HepG2 (cell line): ENCODE data around the gene IKZF3. TPM values are rescaled to one million over a fixed set of nuclear protein-coding genes. Genes with fewer than 3 reads are reported as not detected.

Experiments
- ATAC-seq: fragments of 200-7000 bp; cut with Tn5 transposase; 3 replicates; pipeline ENCODE4 v1.9.1; 2020; ENCODE audit warnings: mild to moderate bottlenecking, moderate library complexity
- BruUV-seq: library from RNA; stranded (reverse); fragments of 400-500 nt; replicated peaks from 2 replicates; lab custom pipeline; 2021; lab: Mats Ljungman, UMichigan
- CTCF ChIA-PET: fragments of 300-600 bp; formaldehyde crosslinking; extraction: SDS; loops from one replicate; lab custom pipeline; 2021; ENCODE audit warnings: low total read pairs, inconsistent platforms, low intra/inter-chr PET ratio; lab: Yijun Ruan, JAX
- POLR2A ChIA-PET: fragments of 350-600 bp; sonication (Branson Sonifier 250); formaldehyde crosslinking; loops from one replicate; lab custom pipeline; 2020; ENCODE audit warnings: antibody characterized with exemption, inconsistent platforms; lab: Yijun Ruan, JAX
- DNase-seq: peaks from one replicate; pipeline ENCODE4 v3.0.0-alpha.2; 2015; ENCODE audit warnings: low spot score
- FAIRE-seq: peaks from 3 replicates; lab custom pipeline; 2011; peaks lifted over from hg19 to GRCh38; lab: Jason Lieb, UNC
- H2AFZ ChIP-seq: one replicate; pipeline ENCODE4 v1.6.1; 2011; ENCODE audit warnings: low read length, inconsistent platforms
- H3K27ac ChIP-seq: fragments of 300-600 bp; 3 replicates; pipeline ENCODE4 v1.8.0; 2011; ENCODE audit warnings: mixed run types, mild to moderate bottlenecking, mixed read lengths, low read length, inconsistent platforms; ENCODE audit not compliant: insufficient read depth; ENCODE audit errors: extremely low read length
- H3K27me3 ChIP-seq, 2 experiments: fragments of 200-600 bp in 1 of 2; 2 replicates in 1 of 2; 3 replicates in 1 of 2; pipeline versions ENCODE4 v1.6.0 to v1.8.0; 2011; ENCODE audit warnings: low read length in 2 of 2, mild to moderate bottlenecking in 2 of 2, moderate library complexity in 2 of 2, inconsistent platforms in 1 of 2; ENCODE audit not compliant: insufficient read depth in 2 of 2, control insufficient read depth in 1 of 2
- H3K36me3 ChIP-seq, 2 experiments: fragments of 200-600 bp in 1 of 2; replicated peaks in 1 of 2; 2 replicates in 1 of 2; 3 replicates in 1 of 2; pipeline versions ENCODE4 v1.5.1 to v1.8.0; 2011; ENCODE audit warnings: low read length in 2 of 2, inconsistent platforms in 1 of 2; ENCODE audit not compliant: insufficient read depth in 2 of 2, control insufficient read depth in 1 of 2
- H3K4me1 ChIP-seq: 2 replicates; pipeline ENCODE4 v1.5.1; 2012; ENCODE audit warnings: low read length, inconsistent platforms; ENCODE audit not compliant: insufficient read depth
- H3K4me2 ChIP-seq: 2 replicates; pipeline ENCODE4 v1.6.0; 2011; ENCODE audit warnings: low read depth, low read length, inconsistent platforms
- H3K4me3 ChIP-seq, 3 experiments: fragments of 200-600 bp in 1 of 3; sonication (generic), shearing (Covaris generic) in 1 of 3; replicated peaks in 1 of 3; 2 replicates each; pipeline ENCODE4 v1.5.1; 2011 to 2016; ENCODE audit warnings: low read length in 3 of 3, inconsistent platforms in 2 of 3, low read depth in 2 of 3, mild to moderate bottlenecking in 2 of 3, control low read depth in 1 of 3, mixed read lengths in 1 of 3; ENCODE audit not compliant: insufficient read depth in 1 of 3
- H3K79me2 ChIP-seq: one replicate; pipeline ENCODE4 v1.6.1; 2011; ENCODE audit warnings: low read length, inconsistent platforms; ENCODE audit not compliant: insufficient read depth
- H3K9ac ChIP-seq: 2 replicates; pipeline ENCODE4 v1.6.0; 2011; ENCODE audit warnings: mild to moderate bottlenecking, low read depth, low read length, inconsistent platforms; ENCODE audit not compliant: insufficient read depth
- H3K9me3 ChIP-seq: 2 replicates; pipeline ENCODE4 v1.5.1; 2012; ENCODE audit warnings: mild to moderate bottlenecking, low read length
- H4K20me1 ChIP-seq: 2 replicates; pipeline ENCODE4 v1.6.0; 2011; ENCODE audit warnings: inconsistent platforms, mild to moderate bottlenecking, low read length, moderate library complexity; ENCODE audit not compliant: insufficient read depth
- ATF7 ChIP-seq, 2 experiments: fragments of 450-650 bp in 1 of 2; sonication (generic) in 1 of 2; formaldehyde crosslinking in 1 of 2; IDR thresholded peaks; 2 replicates each; pipeline versions ENCODE4 v1.4.0 to v1.6.1; 2016 to 2020; ENCODE audit warnings: antibody characterized with exemption in 1 of 2, mild to moderate bottlenecking in 1 of 2, missing genetic modification reagents in 1 of 2
- CREB1 ChIP-seq, 2 experiments: fragments of 450-650 bp in 1 of 2; IDR thresholded peaks; 2 replicates each; pipeline ENCODE4 v1.6.1; 2016 to 2017; ENCODE audit warnings: control low read depth in 1 of 2, mild to moderate bottlenecking in 1 of 2, missing compliant biosample characterization in 1 of 2, missing genetic modification characterization in 1 of 2
- MEIS1 ChIP-seq: sonication (generic); formaldehyde crosslinking; IDR thresholded peaks from 2 replicates; pipeline ENCODE4 v1.9.0; 2021; ENCODE audit warnings: mild to moderate bottlenecking, missing genetic modification reagents, moderate library complexity, borderline replicate concordance
- ZNF550 ChIP-seq: sonication (generic); formaldehyde crosslinking; IDR thresholded peaks from 2 replicates; pipeline ENCODE4 v1.4.0; 2020; ENCODE audit warnings: mild to moderate bottlenecking, missing genetic modification reagents, borderline replicate concordance
- ZNF572 ChIP-seq: sonication (generic); formaldehyde crosslinking; IDR thresholded peaks from 2 replicates; pipeline ENCODE4 v1.5.1; 2020; ENCODE audit warnings: mild to moderate bottlenecking, missing genetic modification reagents
- ZNF577 ChIP-seq: sonication (generic); formaldehyde crosslinking; IDR thresholded peaks from 2 replicates; pipeline ENCODE4 v1.4.0; 2020; ENCODE audit warnings: mild to moderate bottlenecking, low read depth, missing genetic modification reagents, borderline replicate concordance
- ZNF616 ChIP-seq: sonication (generic); formaldehyde crosslinking; IDR thresholded peaks from 2 replicates; pipeline ENCODE4 v1.5.0; 2020; ENCODE audit warnings: low read depth, mild to moderate bottlenecking, missing genetic modification reagents
- ZNF768 ChIP-seq: sonication (generic); formaldehyde crosslinking; IDR thresholded peaks from 2 replicates; pipeline ENCODE4 v1.4.0; 2020; ENCODE audit warnings: missing genetic modification reagents
- ZNF879 ChIP-seq: sonication (generic); formaldehyde crosslinking; IDR thresholded peaks from 2 replicates; pipeline ENCODE4 v1.8.1; 2023; ENCODE audit warnings: missing genetic modification reagents
- whole genome bisulfite sequencing: methylation state at CpG from one replicate; pipeline ENCODE4 v1.1.6; 2017; ENCODE audit warnings: low lambda C conversion rate; 5-methylcytosine and 5-hydroxymethylcytosine counted together
- in situ Hi-C: cut with HindIII; loops from 2 replicates; pipeline ENCODE4 v1.10.0; 2017; ENCODE audit warnings: low pct_unique_long_range_greater_than_20kb; ENCODE audit not compliant: extremely low pct_ligation_motif_present
- intact Hi-C: fragments of 100-400 bp; cut with micrococcal nuclease; formaldehyde crosslinking; loops from one replicate; pipeline ENCODE4 v1.10.0; 2022; ENCODE audit not compliant: unreplicated experiment
- polyA plus RNA-seq, 8 experiments: library from polyadenylated mRNA; depleted of rRNA in 3 of 8; stranded (reverse) in 7 of 8; unstranded in 1 of 8; fragments of >200 nt; fragmentation: Illumina TruSeq in 4 of 8; extraction: Trizol in 4 of 8; gene quantifications; 2 replicates each; pipeline versions ENCODE4 v1.2.1 to v1.2.3, GENCODE V29; 2011 to 2016; ENCODE audit warnings: low read depth in 4 of 8, missing spikeins in 1 of 8, mixed read lengths in 1 of 8; ENCODE audit not compliant: insufficient read depth in 1 of 8
- total RNA-seq, 5 experiments: library from RNA; depleted of rRNA; stranded (reverse); fragments of >200 nt; fragmentation: Illumina TruSeq; extraction: Trizol; gene quantifications; 2 replicates each; pipeline ENCODE4 v1.2.3, GENCODE V29; 2016; ENCODE audit warnings: low read depth in 1 of 5
- TF ChIP-seq, protein P1 (sequence below): IDR thresholded peaks from 2 replicates; pipeline ENCODE4 v1.6.1; 2012; ENCODE audit warnings: inconsistent platforms

IKZF3 gene
- total and polyA plus RNA-seq, 2 of the 13 experiments (the other 11 are each of a cell fraction or from before 2014, with no cell fraction given): not detected

- TF ChIP-seq ZNF879 (CRISPR knock-in tag) (no peak), ZNF577 (CRISPR knock-in tag) (no peak; the same call in 1 of the 2 replicates), ZNF616 (CRISPR knock-in tag) (no peak), ZNF572 (CRISPR knock-in tag) (no peak), ZNF550 (0 out of 2 replicates have a peak, but pooled peaks have one; percentile 24)
- TF ChIP-seq, protein P1, sequence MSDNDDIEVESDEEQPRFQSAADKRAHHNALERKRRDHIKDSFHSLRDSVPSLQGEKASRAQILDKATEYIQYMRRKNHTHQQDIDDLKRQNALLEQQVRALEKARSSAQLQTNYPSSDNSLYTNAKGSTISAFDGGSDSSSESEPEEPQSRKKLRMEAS: no peak
These were observed 110.5 kb downstream of the IKZF3 start (continued) for GRCh38 chr17:39753514-39754160.

- no peaks in the 10 kb centered on the region for H3K9me3 ChIP-seq
- WGBS: 76% methylated on average over 13 of the region's 13 CpGs
- intact Hi-C loops: loop anchor here (5.0 kb wide), 1 partner anchor 80 kb away; no protein-coding TSS in a partner anchor
- H3K9ac ChIP-seq: no peak overlapping the region
- POLR2A ChIA-PET: interaction anchor here (0.7 to 5.3 kb wide), 5 partner anchors 13 to 98 kb away, joined by 3 to 52 read pairs (median 4); no protein-coding TSS in a partner anchor
- CTCF ChIA-PET: interaction anchor here (4.0 kb wide), 1 partner anchor 130 kb away, joined by 57 read pairs; no protein-coding TSS in a partner anchor
- FAIRE-seq (no peak), ATAC-seq (no peak), DNase-seq (no peak)
- no peak overlapping the region for H3K4me2 ChIP-seq
- H3K4me3 ChIP-seq: no peak overlapping the region
- TF ChIP-seq CREB1 (IDR thresholded peaks at IDR 0.05): 0 out of 2 replicates have a peak, but pooled peaks have one; percentile 19
- no peak for TF ChIP-seq CREB1 (CRISPR knock-in tag; IDR thresholded peaks at IDR 0.05)
- no peak for TF ChIP-seq MEIS1 (CRISPR knock-in tag)
- peak; percentile 40; the same call in 1 of the 2 replicates for TF ChIP-seq ZNF768 (CRISPR knock-in tag)
- peak; percentile 68 for TF ChIP-seq ATF7 (IDR thresholded peaks at IDR 0.05)
- TF ChIP-seq ATF7 (CRISPR knock-in tag; IDR thresholded peaks at IDR 0.05): no peak
- no peak overlapping the region for H3K27ac ChIP-seq
- no peak overlapping the region for H2AFZ ChIP-seq
- BruUV-seq: no TSS peak
- no peaks in the 10 kb centered on the region; a peak in 2 of 5 replicates for H3K36me3 ChIP-seq
- H3K79me2 ChIP-seq: no peaks in the 10 kb centered on the region
- no peaks in the 10 kb centered on the region; the same call in 1 of the 2 replicates for H4K20me1 ChIP-seq
- in situ Hi-C loops: loop anchor here (5.0 kb wide), 2 partner anchors 80 to 130 kb away; no protein-coding TSS in a partner anchor
- peaks cover 79% of the 10 kb centered on the region for H3K4me1 ChIP-seq
- H3K27me3 ChIP-seq: peaks cover 4 to 25% of the 10 kb centered on the region in 2 experiments; a peak in 4 of 5 replicates
These were observed 111.8 kb downstream of the IKZF3 start for GRCh38 chr17:39752241-39752881.
